Measurements from ENCODE around the gene COX19. TPM values are rescaled to one million over a fixed set of nuclear protein-coding genes. Genes with fewer than 3 reads are reported as not detected.

COX19 gene
- total and polyA plus RNA-seq, 2 donors (not counting 1 experiment from before 2014, with no cell fraction given) = 4.3 to 11.7 TPM

- no peak overlapping the region for H2AFZ ChIP-seq (ENCODE audit: low read length)
- H3K4me3 ChIP-seq (replicated peaks in 1 of 4; ENCODE audit: control extremely low read depth in 1 of 4, insufficient read depth in 1 of 4, low read depth in 3 of 4, low read length in 4 of 4) = no peak overlapping the region
- H3K9me3 ChIP-seq (ENCODE audit: control insufficient read depth, insufficient read depth, low read depth, low read length) = no peaks in the 10 kb centered on the region
- no peaks in the 10 kb centered on the region for H3K36me3 ChIP-seq (ENCODE audit: control insufficient read depth, insufficient read depth, low read length)
- no peak for TF ChIP-seq EZH2 (IDR thresholded peaks at IDR 0.05; ENCODE audit: low read length, missing control alignments)
- no peak for TF ChIP-seq CTCF (conservative IDR thresholded peaks at IDR 0.05 in 1 of 2, IDR thresholded peaks at IDR 0.05 in 1 of 2; ENCODE audit: low read depth in 1 of 2, low read length in 2 of 2)
- H3K4me2 ChIP-seq (ENCODE audit: extremely low read depth, insufficient read depth, low read length) = no peak overlapping the region
- H3K79me2 ChIP-seq (ENCODE audit: control insufficient read depth, insufficient read depth, low read length) = no peaks in the 10 kb centered on the region
- no peak for DNase-seq (ENCODE audit: low read depth in 2 of 2)
- H3K9ac ChIP-seq (ENCODE audit: insufficient read depth, low read length) = no peak overlapping the region
- no peak overlapping the region for H3K27ac ChIP-seq (ENCODE audit: insufficient read depth, low read length)
- H3K4me1 ChIP-seq (ENCODE audit: control insufficient read depth, extremely low read depth, insufficient read depth, low read length) = peaks cover 3% of the 10 kb centered on the region
- no peaks in the 10 kb centered on the region for H3K27me3 ChIP-seq (ENCODE audit: control insufficient read depth, insufficient read depth, low read length)
- no peaks in the 10 kb centered on the region for H4K20me1 ChIP-seq (ENCODE audit: control insufficient read depth, extremely low read depth, insufficient read depth, low read length)
These were observed 8.3 kb upstream of the COX19 start for GRCh38 chr7:983616-984071.

- Histone ChIP-seq H3K4me1 (ENCODE audit: control insufficient read depth, extremely low read depth, insufficient read depth, low read length) (peaks cover 3% of the 10 kb centered on the region), H3K36me3 (ENCODE audit: control insufficient read depth, insufficient read depth, low read length) (no peaks in the 10 kb centered on the region), H3K4me2 (ENCODE audit: extremely low read depth, insufficient read depth, low read length) (no peak within 1 kb of the TSS), H3K4me3 (replicated peaks in 1 of 4; ENCODE audit: control extremely low read depth in 1 of 4, insufficient read depth in 1 of 4, low read depth in 3 of 4, low read length in 4 of 4) (no peak within 1 kb of the TSS), H3K79me2 (ENCODE audit: control insufficient read depth, insufficient read depth, low read length) (no peaks in the 10 kb centered on the region), H4K20me1 (ENCODE audit: control insufficient read depth, extremely low read depth, insufficient read depth, low read length) (no peaks in the 10 kb centered on the region), H3K27ac (ENCODE audit: insufficient read depth, low read length) (no peak within 1 kb of the TSS), H3K9me3 (ENCODE audit: control insufficient read depth, insufficient read depth, low read depth, low read length) (no peaks in the 10 kb centered on the region), H3K27me3 (ENCODE audit: control insufficient read depth, insufficient read depth, low read length) (no peaks in the 10 kb centered on the region), H2AFZ (ENCODE audit: low read length) (no peak within 1 kb of the TSS), H3K9ac (ENCODE audit: insufficient read depth, low read length) (no peak within 1 kb of the TSS)
- no peak for DNase-seq (ENCODE audit: low read depth in 2 of 2)
- TF ChIP-seq CTCF (conservative IDR thresholded peaks at IDR 0.05 in 1 of 2, IDR thresholded peaks at IDR 0.05 in 1 of 2; ENCODE audit: low read depth in 1 of 2, low read length in 2 of 2) (no peak), EZH2 (IDR thresholded peaks at IDR 0.05; ENCODE audit: low read length, missing control alignments) (no peak)
These were observed 7.8 kb upstream of the COX19 start, which contains the start of gene CYP2W1 for GRCh38 chr7:983004-983615. Gene CYP2W1, plus strand, starts transcription at chr7:983181. Its CDS starts 31 bp downstream, at chr7:983212.

- no peak overlapping the region for H3K27ac ChIP-seq (ENCODE audit: insufficient read depth, low read length)
- TF ChIP-seq EZH2 (IDR thresholded peaks at IDR 0.05; ENCODE audit: low read length, missing control alignments) (no peak), CTCF (conservative IDR thresholded peaks at IDR 0.05 in 1 of 2, IDR thresholded peaks at IDR 0.05 in 1 of 2; ENCODE audit: low read depth in 1 of 2, low read length in 2 of 2) (no peak)
- no peaks in the 10 kb centered on the region for H3K79me2 ChIP-seq (ENCODE audit: control insufficient read depth, insufficient read depth, low read length)
- no peak overlapping the region for H3K4me3 ChIP-seq (replicated peaks in 1 of 4; ENCODE audit: control extremely low read depth in 1 of 4, insufficient read depth in 1 of 4, low read depth in 3 of 4, low read length in 4 of 4)
- no peaks in the 10 kb centered on the region for H3K36me3 ChIP-seq (ENCODE audit: control insufficient read depth, insufficient read depth, low read length)
- H4K20me1 ChIP-seq (ENCODE audit: control insufficient read depth, extremely low read depth, insufficient read depth, low read length) = no peaks in the 10 kb centered on the region
- peaks cover 3% of the 10 kb centered on the region for H3K4me1 ChIP-seq (ENCODE audit: control insufficient read depth, extremely low read depth, insufficient read depth, low read length)
- no peak overlapping the region for H2AFZ ChIP-seq (ENCODE audit: low read length)
- H3K9me3 ChIP-seq (ENCODE audit: control insufficient read depth, insufficient read depth, low read depth, low read length) = no peaks in the 10 kb centered on the region
- H3K27me3 ChIP-seq (ENCODE audit: control insufficient read depth, insufficient read depth, low read length) = no peaks in the 10 kb centered on the region
- DNase-seq (ENCODE audit: low read depth in 2 of 2) = no peak
- H3K4me2 ChIP-seq (ENCODE audit: extremely low read depth, insufficient read depth, low read length) = no peak overlapping the region
- H3K9ac ChIP-seq (ENCODE audit: insufficient read depth, low read length) = no peak overlapping the region
These were observed 7.2 kb upstream of the COX19 start for GRCh38 chr7:982511-983003.

All from fibroblast of lung (primary cell).